ENCODE measurements around the gene SARDH.

Gene SARDH, protein sequence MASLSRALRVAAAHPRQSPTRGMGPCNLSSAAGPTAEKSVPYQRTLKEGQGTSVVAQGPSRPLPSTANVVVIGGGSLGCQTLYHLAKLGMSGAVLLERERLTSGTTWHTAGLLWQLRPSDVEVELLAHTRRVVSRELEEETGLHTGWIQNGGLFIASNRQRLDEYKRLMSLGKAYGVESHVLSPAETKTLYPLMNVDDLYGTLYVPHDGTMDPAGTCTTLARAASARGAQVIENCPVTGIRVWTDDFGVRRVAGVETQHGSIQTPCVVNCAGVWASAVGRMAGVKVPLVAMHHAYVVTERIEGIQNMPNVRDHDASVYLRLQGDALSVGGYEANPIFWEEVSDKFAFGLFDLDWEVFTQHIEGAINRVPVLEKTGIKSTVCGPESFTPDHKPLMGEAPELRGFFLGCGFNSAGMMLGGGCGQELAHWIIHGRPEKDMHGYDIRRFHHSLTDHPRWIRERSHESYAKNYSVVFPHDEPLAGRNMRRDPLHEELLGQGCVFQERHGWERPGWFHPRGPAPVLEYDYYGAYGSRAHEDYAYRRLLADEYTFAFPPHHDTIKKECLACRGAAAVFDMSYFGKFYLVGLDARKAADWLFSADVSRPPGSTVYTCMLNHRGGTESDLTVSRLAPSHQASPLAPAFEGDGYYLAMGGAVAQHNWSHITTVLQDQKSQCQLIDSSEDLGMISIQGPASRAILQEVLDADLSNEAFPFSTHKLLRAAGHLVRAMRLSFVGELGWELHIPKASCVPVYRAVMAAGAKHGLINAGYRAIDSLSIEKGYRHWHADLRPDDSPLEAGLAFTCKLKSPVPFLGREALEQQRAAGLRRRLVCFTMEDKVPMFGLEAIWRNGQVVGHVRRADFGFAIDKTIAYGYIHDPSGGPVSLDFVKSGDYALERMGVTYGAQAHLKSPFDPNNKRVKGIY

DNA sequence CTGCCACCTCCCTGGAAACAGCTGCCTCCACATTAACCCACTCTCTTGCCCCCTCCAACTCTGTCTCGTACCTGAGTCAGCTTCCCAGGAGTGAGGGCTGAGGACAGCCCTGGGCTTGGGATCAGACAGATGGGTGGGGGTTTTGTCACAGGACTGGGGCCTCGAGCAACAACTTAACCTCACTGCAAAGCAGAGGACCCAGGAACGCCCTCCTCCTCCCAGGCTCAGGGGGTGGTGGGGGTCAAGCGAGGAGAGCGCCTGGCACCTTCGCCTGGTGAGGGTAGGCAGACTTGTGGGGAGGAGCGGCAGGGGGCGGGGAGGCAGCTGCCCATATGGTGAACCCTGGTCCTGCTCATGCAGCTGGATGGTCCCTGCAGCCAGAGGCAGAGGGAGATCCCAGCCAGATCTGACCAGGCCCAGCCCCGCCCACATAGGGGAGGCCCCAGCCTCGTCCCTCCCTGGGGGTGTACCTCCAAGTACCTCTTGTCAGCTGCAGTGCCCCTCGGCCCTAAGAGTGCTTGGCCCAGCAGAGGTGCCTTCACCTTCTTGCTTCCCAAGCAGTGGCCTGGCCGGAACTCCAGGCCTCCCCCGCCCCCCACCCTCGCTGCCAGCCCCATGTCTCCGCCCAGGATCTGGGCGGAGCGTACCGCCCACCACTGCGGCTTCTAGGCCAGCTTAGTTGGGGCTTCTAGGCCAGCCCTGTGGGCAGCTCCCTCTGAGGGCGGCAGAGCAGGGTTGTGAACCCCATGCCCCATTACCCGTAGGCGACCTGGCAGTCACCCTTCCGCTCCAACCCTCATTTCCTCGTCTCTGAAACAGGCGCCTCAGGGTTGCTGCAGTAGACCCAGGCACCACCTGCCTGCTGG, at the start of gene SARDH:
Gene SARDH, minus strand, starts transcription at position 579 of the 866 bp plus-strand sequence. CDS start 4,179 bp downstream, outside the sequence.
- Mint-ChIP-seq H3K9me3 (no peaks in the 10 kb centered on the region), H3K36me3 (ENCODE audit: low read depth) (no peaks in the 10 kb centered on the region), H3K27ac (peak within 1 kb of the TSS in 2 of 3 experiments; percentile 33 to 60), H3K4me1 (peaks cover 10% of the 10 kb centered on the region), H3K4me3 (peak within 1 kb of the TSS; percentile 68 to 74 (median 73)), H3K27me3 (ENCODE audit: low read depth) (peaks cover 4% of the 10 kb centered on the region)
- TF ChIP-seq, protein P1, sequence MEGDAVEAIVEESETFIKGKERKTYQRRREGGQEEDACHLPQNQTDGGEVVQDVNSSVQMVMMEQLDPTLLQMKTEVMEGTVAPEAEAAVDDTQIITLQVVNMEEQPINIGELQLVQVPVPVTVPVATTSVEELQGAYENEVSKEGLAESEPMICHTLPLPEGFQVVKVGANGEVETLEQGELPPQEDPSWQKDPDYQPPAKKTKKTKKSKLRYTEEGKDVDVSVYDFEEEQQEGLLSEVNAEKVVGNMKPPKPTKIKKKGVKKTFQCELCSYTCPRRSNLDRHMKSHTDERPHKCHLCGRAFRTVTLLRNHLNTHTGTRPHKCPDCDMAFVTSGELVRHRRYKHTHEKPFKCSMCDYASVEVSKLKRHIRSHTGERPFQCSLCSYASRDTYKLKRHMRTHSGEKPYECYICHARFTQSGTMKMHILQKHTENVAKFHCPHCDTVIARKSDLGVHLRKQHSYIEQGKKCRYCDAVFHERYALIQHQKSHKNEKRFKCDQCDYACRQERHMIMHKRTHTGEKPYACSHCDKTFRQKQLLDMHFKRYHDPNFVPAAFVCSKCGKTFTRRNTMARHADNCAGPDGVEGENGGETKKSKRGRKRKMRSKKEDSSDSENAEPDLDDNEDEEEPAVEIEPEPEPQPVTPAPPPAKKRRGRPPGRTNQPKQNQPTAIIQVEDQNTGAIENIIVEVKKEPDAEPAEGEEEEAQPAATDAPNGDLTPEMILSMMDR (IDR thresholded peaks at IDR 0.05; ENCODE audit: unreplicated experiment in 3 of 3): no peak

DNA sequence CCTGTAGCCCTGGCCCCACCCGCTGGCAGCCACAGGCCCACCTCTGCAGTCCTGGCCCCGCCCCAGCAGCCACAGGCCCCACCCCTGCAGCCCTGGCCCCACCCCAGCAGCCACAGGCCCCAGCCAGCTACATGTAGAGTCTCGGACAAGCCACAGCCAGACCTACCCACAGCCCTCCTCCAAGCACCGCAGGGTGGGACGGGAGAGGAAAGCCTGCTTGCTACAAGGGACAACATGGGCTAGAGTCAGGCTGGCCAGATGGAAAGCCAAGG, 49.5 kb upstream of the SARDH start:
- H3K27ac Mint-ChIP-seq: no peak overlapping the region
- H3K27me3 Mint-ChIP-seq (ENCODE audit: low read depth): no peaks in the 10 kb centered on the region
- peaks cover 5% of the 10 kb centered on the region for H3K4me1 Mint-ChIP-seq
- H3K4me3 Mint-ChIP-seq: no peak overlapping the region
- H3K9me3 Mint-ChIP-seq: no peaks in the 10 kb centered on the region
- H3K36me3 Mint-ChIP-seq (ENCODE audit: low read depth): peaks cover 20% of the 10 kb centered on the region
- TF ChIP-seq, protein P1 (IDR thresholded peaks at IDR 0.05; ENCODE audit: unreplicated experiment in 3 of 3): no peak

DNA sequence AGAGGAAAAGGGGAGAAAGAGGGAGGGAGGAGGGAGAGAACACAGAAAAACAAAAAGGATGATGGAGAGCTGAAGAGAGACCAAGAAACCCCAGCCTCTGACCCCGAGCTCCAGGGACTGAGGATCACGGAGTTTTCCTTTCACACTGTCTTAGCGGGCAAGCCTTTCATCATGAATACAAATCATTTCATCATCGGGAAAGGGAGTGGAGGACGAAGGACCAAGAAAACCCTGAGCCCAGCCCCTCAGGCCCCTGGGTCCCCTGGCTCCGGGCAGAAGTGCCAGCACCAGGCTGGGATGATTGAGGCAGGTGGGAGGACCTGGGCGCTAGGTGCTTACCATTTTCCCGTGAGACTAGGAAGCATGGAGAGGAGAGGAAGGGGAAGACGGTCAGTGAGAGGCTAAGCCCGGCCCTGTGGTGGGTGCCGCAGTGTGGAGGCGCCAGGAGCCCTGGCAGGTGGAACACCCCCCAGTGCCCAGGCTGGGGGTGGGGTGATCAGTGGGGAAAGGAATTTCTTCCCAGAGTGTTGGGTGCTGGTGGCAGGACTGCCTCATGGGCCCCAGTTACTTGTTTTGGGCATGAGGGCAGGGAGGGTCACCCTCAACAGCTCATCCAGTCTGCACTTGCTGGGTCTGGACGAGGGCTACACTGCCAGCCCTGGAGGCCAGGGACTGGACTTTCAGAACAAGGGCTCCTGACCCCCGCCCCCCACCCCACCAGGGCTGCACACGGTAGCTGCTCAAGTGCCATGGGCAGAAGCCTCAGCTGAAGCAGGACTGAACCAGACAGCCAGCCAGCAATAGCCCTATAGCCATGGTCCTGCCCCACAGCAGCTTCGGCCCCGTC, 49.0 kb upstream of the SARDH start:
- Mint-ChIP-seq H3K36me3 (ENCODE audit: low read depth) (peaks cover 19% of the 10 kb centered on the region), H3K9me3 (no peaks in the 10 kb centered on the region), H3K4me1 (peaks cover 1% of the 10 kb centered on the region), H3K27ac (no peak overlapping the region), H3K4me3 (no peak overlapping the region), H3K27me3 (ENCODE audit: low read depth) (no peaks in the 10 kb centered on the region)
- TF ChIP-seq, protein P1 (IDR thresholded peaks at IDR 0.05; ENCODE audit: unreplicated experiment in 3 of 3): no peak

DNA sequence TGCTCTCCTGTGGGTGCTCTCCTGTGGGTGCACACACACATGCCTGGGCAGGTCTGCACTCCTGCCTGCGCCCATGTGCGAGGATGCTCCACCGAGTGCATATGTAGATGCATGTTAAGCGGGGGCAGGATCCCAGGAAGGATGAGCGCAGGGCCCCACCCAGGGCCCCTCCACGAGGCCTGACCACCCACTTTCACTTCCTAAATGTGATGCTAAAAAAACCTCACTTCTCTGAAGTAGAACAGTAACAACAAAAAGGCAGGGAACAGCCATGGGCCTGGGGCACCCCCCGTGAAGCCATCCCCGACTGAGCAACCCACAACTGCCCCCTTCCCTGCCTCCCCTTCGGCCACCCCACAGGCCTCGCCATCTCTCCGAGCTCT, 48.2 kb upstream of the SARDH start:
- no peaks in the 10 kb centered on the region for H3K27me3 Mint-ChIP-seq (ENCODE audit: low read depth)
- H3K36me3 Mint-ChIP-seq (ENCODE audit: low read depth): peaks cover 15% of the 10 kb centered on the region
- H3K4me3 Mint-ChIP-seq: no peak overlapping the region
- H3K27ac Mint-ChIP-seq: no peak overlapping the region
- TF ChIP-seq, protein P1 (IDR thresholded peaks at IDR 0.05; ENCODE audit: unreplicated experiment in 3 of 3): no peak
- no peaks in the 10 kb centered on the region for H3K9me3 Mint-ChIP-seq
- H3K4me1 Mint-ChIP-seq: no peaks in the 10 kb centered on the region

DNA sequence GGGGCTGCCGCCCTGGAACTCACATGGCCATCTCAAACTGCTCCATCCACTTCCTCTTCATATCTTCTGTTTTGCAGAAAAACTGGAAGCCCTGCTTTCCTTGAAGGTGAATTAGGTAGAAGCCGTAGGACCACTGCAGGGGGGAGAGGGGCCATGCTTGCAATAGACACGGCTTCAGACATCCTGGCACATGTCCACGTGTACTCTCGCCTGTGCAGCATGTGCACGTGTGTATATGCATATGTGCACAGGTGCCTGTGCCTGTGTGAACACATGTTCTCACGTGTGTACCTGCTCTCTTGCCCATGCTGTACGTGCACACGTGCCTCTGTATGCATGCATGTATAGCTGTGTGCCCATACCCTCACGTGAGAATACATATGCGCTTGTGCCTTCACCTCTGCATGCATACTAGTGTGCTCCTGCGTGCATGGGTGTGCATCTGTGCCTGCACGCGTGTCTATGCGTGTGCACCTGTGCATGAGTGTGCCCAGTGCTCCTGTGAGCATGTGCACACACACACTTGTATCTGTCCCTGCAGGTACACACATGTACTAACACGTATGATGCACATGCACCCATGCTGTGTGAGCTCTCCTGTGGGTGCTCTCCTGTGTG, 47.7 kb upstream of the SARDH start:
- Mint-ChIP-seq H3K36me3 (ENCODE audit: low read depth) (peaks cover 15% of the 10 kb centered on the region), H3K4me1 (no peaks in the 10 kb centered on the region), H3K27ac (no peak overlapping the region)

More for the DNA sequence above, 47.7 kb upstream of the SARDH start:
- H3K4me3 Mint-ChIP-seq: no peak overlapping the region
- H3K27me3 Mint-ChIP-seq (ENCODE audit: low read depth): no peaks in the 10 kb centered on the region
- no peaks in the 10 kb centered on the region for H3K9me3 Mint-ChIP-seq
- TF ChIP-seq, protein P1 (IDR thresholded peaks at IDR 0.05; ENCODE audit: unreplicated experiment in 3 of 3): no peak
